ENCODE results near the gene ZMYND8.
A peak's percentile ranks its signal among the peaks of the same experiment; 100 is the strongest.
"Not testable (repeated sequence)": the region's sequence is repeated elsewhere in the genome, so short reads cannot be mapped to it uniquely, and the experiment has no call there.

Gene ZMYND8

DNA sequence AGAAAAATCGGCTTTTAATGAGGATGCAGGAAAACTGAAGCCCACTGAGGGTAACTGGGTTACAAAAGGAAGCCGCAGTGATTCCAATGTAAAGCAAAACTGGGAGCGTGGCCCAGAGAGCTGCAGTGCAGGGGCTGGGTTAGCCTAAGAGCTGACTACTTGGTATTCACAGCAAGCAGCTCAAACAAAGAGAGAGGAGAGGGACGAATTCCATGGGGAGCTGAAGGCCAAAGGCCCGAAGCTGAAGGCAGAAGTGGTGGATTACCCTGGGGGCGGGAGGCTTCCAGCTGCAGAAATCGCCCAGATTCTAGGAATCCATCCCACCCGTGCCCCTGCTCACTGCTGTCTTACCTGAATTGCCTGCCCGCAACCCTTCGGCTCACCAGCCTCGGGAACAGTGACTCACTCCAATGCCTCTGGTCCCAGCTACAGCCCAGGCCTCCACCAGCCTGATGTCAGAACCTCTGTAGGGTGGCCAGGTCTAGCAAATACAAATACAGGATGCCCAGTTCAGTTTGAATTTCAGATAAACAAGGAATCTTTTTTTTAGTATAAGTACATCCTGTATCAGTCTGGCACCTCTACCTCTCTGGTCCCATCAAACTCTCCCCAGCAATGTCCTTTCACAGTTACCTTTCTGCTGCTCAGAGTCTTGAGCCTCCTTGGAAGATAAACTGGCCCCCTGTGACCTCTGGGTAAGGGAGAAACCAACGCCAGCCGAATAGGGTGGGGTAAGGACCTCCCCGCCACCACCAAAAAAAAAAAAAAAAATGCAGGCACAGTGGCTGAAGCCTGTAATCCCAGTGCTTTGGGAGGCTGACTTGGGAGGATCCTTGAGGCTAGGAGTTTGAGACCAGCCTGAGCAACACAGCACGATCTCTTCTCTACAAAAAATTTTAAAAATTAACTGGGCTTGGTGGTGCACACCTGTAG lies 14.6 kb upstream of the ZMYND8 start:
- no peak for DNase-seq (ENCODE audit: low read depth in 2 of 2, low spot score in 1 of 2)

GRCh38 chr20:47370214-47370613 lies 13.7 kb upstream of the ZMYND8 start:
- no peak for DNase-seq (ENCODE audit: low read depth in 2 of 2, low spot score in 1 of 2)

DNA sequence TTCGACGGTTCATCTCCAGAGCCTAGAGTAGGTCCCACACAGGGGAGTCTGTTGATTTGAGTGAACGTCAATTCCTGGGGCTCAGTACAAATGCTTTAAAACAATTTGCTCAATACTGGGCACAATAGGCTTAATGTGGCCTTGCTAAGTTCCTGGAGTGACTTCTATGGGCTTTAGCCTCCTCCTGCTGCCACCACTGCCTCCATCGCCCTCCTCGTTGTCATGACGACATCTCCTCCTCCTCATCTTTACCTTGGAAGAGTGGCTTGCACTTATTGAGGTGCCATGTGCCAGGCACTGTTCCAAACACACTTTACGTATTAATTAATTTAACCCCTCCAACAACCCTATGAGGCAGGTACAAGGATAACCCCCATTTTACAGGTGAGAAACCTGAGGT lies 11.8 kb upstream of the ZMYND8 start:
- DNase-seq (ENCODE audit: low read depth in 2 of 2, low spot score in 1 of 2) = no peak

- not testable (repeated sequence) for DNase-seq (ENCODE audit: low read depth in 2 of 2, low spot score in 1 of 2)
Observed at GRCh38 chr20:47366301-47366700, 9.8 kb upstream of the ZMYND8 start.

DNA sequence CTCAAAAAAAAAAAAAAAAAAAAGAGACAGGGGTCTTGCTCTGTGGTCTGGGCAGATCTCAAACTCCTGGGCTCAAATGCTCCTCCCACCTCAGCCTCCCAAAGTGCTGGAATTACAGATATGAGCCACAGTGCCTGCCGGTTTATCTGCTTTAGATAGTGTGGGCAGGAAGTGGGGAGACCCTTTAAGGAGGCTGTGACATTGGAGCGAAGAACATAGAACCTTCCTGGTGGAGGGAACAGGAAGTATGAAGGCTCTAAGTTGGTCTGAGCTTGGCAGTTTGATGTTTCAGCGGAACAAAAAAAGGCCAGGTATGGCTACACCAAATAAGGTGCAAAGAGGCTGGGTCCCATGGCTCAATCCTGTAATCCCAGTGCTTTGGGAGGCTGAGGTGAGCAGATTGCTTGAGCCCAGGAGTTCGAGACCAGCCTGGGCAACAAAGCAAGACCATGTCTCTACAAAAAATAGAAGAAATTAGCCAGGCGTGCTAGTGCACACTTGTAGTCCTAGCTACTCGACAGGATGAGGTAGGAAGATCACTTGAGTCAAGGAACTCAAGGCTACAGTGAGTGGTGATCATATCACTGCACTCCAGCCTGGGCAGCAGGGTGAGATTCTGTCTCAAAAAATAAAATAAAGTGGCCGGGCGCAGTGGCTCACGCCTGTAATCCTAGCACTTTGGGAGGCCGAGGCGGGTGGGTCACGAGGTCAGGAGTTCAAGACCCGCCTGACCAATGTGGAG lies 8.7 kb upstream of the ZMYND8 start:
- no peak for DNase-seq (ENCODE audit: low read depth in 2 of 2, low spot score in 1 of 2)

DNA sequence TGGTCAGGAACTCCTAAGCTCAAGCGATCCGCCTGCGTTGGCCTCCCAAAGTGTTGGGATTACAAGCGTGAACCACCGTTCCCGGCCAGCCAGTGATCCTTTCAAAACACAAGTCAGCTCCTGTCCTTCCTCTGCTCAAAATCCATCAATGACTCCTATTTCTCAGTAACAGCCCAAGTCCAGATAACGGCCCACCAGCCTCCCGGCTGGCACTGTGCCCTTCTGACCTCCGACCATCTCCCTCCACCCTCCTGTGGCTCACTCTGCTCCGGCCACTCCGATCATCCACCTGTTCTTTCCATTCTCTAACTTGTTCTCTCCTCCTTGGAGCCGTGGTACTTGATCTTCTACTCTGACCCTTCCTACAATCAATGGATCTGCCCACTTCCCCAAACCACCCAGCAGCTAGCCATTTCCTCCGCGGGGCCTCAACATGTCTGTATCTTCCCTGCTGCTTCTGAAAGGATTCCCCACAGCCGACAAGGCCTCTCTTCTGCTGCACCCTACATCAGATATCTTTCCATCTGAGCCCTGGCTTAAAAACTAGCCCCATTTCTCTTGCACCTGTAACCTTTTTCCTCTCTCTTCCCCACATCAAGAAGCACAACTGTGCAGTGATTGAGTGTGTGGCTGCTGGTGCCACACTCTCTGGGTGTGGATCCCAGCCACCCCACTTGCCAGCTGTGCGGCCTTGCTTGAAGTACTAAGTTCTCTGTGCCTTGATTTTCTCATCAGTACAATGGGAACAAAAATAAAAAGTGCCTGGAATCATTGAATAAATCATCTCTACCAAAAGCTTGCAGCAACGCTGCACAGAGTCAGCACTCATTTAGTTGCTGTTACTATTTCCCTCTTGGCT lies 6.1 kb upstream of the ZMYND8 start:
- no peak for DNase-seq (ENCODE audit: low read depth in 2 of 2, low spot score in 1 of 2)

- no peak for DNase-seq (ENCODE audit: low read depth in 2 of 2, low spot score in 1 of 2)
Observed at GRCh38 chr20:47361057-47361915, 4.8 kb upstream of the ZMYND8 start.

GRCh38 chr20:47360297-47361056 lies 4.0 kb upstream of the ZMYND8 start:
- DNase-seq (ENCODE audit: low read depth in 2 of 2, low spot score in 1 of 2) = no peak

GRCh38 chr20:47359530-47360296 lies 3.2 kb upstream of the ZMYND8 start:
- no peak for DNase-seq (ENCODE audit: low read depth in 2 of 2, low spot score in 1 of 2)

- DNase-seq (ENCODE audit: low read depth in 2 of 2, low spot score in 1 of 2) = no peak
Observed at GRCh38 chr20:47358672-47359529, 2.4 kb upstream of the ZMYND8 start.

DNA sequence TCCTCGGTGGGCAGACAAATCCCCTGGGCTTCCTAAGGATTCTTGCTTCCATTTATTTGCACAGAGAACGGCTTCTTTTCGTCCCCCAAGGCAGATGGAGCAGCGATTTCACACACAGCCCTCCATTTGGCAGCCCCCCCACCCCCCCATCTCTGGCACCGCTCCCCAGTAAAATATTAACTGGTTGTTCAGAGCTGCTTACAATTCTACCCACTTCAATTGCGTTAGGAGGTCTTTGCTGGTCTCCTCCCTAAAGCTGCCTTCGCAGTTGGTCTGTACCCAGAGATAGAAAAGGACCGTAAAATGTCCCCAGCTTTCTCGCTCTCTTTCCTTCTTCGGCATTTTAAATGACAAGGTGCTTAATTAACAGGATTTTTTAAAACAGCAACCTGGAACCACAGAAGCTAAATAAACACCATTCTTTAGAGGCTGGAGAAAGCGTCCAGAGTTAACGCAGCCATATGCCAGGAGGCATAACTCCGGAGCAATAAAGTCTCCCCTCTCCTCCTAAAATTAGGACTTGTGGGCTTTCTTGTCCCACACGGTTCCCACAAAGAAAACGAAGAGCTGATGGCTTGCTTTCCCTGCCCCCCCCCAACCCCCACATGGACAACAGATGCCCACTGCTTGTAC lies 1.7 kb upstream of the ZMYND8 start:
- DNase-seq (ENCODE audit: low read depth in 2 of 2, low spot score in 1 of 2) = no peak

DNA sequence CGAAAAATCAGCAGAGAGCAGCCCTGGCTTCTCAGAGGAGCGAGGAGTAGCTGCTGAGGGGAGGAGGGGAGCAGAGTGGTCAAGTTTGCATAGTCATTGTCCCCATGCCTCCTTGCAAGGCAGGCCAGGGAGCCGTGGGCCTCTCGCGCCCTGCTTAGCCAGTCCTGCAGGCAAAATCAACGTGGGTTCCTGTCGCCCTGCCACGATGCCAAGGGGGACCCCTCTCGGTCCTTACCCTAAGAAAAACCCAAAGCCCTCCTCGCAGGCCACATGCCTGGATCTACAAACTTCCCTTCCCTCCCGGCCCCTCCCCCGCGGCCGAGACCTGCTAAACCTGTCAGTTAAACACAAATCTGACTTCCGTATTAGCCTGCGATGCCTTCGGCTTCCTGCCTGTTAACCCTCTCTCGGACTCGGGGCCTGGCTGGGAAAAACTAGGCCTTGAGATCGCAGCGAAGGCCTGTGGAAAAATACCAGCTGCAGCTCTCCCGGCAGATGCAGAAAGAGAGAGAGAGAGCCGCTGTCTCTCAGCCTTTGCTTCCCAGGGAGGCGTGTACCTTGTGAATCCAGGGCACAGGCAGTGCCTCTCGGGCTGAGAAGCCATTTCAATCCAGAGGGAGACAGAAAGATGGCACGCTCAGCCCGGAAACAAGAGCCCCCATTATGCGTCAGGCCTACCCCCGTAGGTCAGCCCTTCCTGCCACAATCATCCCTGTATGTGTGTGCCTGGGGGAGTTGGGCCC lies 968 bp upstream of the ZMYND8 start:
- peak; percentile 25 to 31 for DNase-seq (ENCODE audit: low read depth in 2 of 2, low spot score in 1 of 2)

- no peak for DNase-seq (ENCODE audit: low read depth in 2 of 2, low spot score in 1 of 2)
Observed at GRCh38 chr20:47356220-47356525, 326 bp downstream of the ZMYND8 start.

DNA sequence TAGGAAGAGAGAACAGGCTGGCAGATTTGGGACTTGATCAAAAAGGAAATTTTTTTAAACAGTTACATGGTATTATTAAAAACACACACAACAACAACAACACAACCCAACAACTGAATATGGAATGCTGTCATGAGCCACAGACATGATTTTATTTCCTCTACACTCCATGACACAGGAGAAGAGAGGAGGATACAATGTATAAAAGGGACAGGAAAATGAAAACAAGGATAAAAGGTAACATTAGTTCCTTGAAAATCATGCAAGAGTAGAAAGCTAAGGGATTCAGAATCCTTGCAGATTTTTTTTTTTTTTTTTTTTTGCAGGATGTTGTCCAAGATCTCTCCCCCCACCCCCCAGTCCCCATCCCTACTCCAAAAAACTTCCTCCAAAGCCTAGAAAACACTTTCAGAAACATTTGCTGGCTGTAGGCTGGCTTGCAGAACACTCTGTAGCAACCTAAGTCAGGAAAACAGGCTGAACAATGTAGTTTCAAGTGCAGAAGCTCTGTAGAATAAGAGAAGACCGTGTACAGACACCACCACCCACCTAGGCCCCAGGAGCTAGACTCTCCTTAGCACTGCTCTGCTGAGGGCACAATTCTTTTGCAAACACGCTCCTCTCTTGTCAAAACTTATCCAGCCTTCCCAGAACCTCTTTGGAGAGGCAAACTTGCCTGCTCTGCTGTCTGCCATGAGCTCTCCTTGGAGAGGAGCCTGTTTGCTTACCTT lies 845 bp downstream of the ZMYND8 start:
- DNase-seq (ENCODE audit: low read depth in 2 of 2, low spot score in 1 of 2) = no peak

GRCh38 chr20:47354714-47355488 lies 1.6 kb downstream of the ZMYND8 start:
- DNase-seq (ENCODE audit: low read depth in 2 of 2, low spot score in 1 of 2) = no peak

DNA sequence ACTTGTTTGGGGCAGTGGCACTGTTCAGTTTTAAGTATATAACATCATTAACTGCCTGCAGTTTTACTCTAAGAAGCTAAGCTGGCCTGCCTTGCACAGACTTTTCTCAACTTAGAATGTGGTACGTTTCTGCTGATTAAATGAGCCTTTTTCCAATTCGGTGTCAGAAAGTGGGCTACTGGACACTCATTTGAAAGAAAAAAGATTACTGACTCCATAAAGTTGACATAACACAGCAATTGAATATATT lies 2.1 kb downstream of the ZMYND8 start:
- no peak for DNase-seq (ENCODE audit: low read depth in 2 of 2, low spot score in 1 of 2)

All from stimulated activated CD8-positive, alpha-beta memory T cell treated with anti-CD3 and anti-CD28 coated beads, Interleukin-4, amount 100 ng/mL, for 4 hours (primary cell).